Spleen (tissue), 7 donors: Measurements from ENCODE around the gene CHD9.

Experiments used
- CTCF ChIP-seq, 11 experiments: fragments of 200-600 bp in 7 of 11; fragments of 450-650 bp in 4 of 11; sonication (generic) in 4 of 11; IDR thresholded peaks in 8 of 11; conservative IDR thresholded peaks in 3 of 11; 1 replicate in 7 of 11; 2 replicates in 4 of 11; pipeline versions ENCODE4 v1.4.0 to v1.8.0; 2016 to 2021; ENCODE audit warnings: antibody characterized with exemption in 11 of 11, inconsistent platforms in 4 of 11, mild to moderate bottlenecking in 1 of 11
- POLR2A ChIP-seq, 3 donors: fragments of 450-650 bp; IDR thresholded peaks; one replicate each; pipeline ENCODE4 v1.5.1; 2017; ENCODE audit warnings: antibody characterized with exemption in 3 of 3, mild to moderate bottlenecking in 1 of 3
- POLR2AphosphoS5 ChIP-seq, 3 donors: sonication (generic); formaldehyde crosslinking; IDR thresholded peaks; one replicate each; pipeline ENCODE4 v1.5.1; 2017; ENCODE audit warnings: antibody characterized with exemption in 3 of 3
- donor health status: DM: no; HTN: no; CAD: no; lungs with moderate emphysema.
- donor health status: DM: no; HTN: no; CAD: no.
- donor health status: DM: no; HTN: no; CAD: no.

GRCh38 chr16:53055541-53056391 lies 975 bp downstream of the CHD9 start:
- TF ChIP-seq CTCF (IDR thresholded peaks at IDR 0.05 in 8 of 11, conservative IDR thresholded peaks at IDR 0.05 in 3 of 11): no peak
- no peak for TF ChIP-seq POLR2A (IDR thresholded peaks at IDR 0.05)
- no peak for TF ChIP-seq POLR2AphosphoS5 (IDR thresholded peaks at IDR 0.05)
